HepG2 (cell line): ENCODE measurements around the gene SIRPA. TPM values are rescaled to one million over a fixed set of nuclear protein-coding genes. Genes with fewer than 3 reads are reported as not detected.
A peak's percentile ranks its signal among the peaks of the same experiment; 100 is the strongest.

Experiments
- ATF7-NPFF ChIP-seq: sonication (generic); formaldehyde crosslinking; IDR thresholded peaks from 2 replicates; pipeline ENCODE4 v1.8.1; 2023; ENCODE audit warnings: mild to moderate bottlenecking, low read depth, missing genetic modification reagents, moderate library complexity
- CHD4 ChIP-seq: fragments of 200-600 bp; sonication (generic); IDR thresholded peaks from 2 replicates; pipeline ENCODE4 v1.7.0; 2017; ENCODE audit warnings: mild to moderate bottlenecking, low read length, borderline replicate concordance
- E2F1 ChIP-seq: sonication (generic); formaldehyde crosslinking; IDR thresholded peaks from 2 replicates; pipeline ENCODE4 v1.5.0; 2020; ENCODE audit warnings: missing genetic modification reagents
- FOXK1 ChIP-seq: sonication (generic); formaldehyde crosslinking; IDR thresholded peaks from 2 replicates; pipeline ENCODE4 v1.4.0; 2020; ENCODE audit warnings: low read depth, missing genetic modification reagents, borderline replicate concordance
- GABPB1 ChIP-seq: IDR thresholded peaks from 2 replicates; pipeline ENCODE4 v1.6.1; 2016; ENCODE audit warnings: mild to moderate bottlenecking, missing genetic modification reagents, moderate library complexity, missing compliant biosample characterization
- GLMP ChIP-seq: sonication (generic); formaldehyde crosslinking; IDR thresholded peaks from 2 replicates; pipeline ENCODE4 v1.9.0; 2021; ENCODE audit warnings: missing genetic modification reagents, mild to moderate bottlenecking, borderline replicate concordance
- HMGXB3 ChIP-seq: sonication (generic); formaldehyde crosslinking; IDR thresholded peaks from 2 replicates; pipeline ENCODE4 v1.4.0; 2020; ENCODE audit warnings: missing genetic modification reagents, borderline replicate concordance
- KDM5B ChIP-seq: sonication (generic); formaldehyde crosslinking; IDR thresholded peaks from 2 replicates; pipeline ENCODE4 v1.4.0; 2020; ENCODE audit warnings: missing genetic modification reagents, mild to moderate bottlenecking, borderline replicate concordance
- MAF1 ChIP-seq: sonication (generic); formaldehyde crosslinking; IDR thresholded peaks from 2 replicates; pipeline ENCODE4 v1.5.0; 2020; ENCODE audit warnings: missing genetic modification reagents, borderline replicate concordance
- SAFB2 ChIP-seq: sonication (generic); formaldehyde crosslinking; IDR thresholded peaks from 2 replicates; pipeline ENCODE4 v1.5.1; 2020; ENCODE audit warnings: missing genetic modification reagents, low read depth, mild to moderate bottlenecking, borderline replicate concordance
- SRF ChIP-seq: IDR thresholded peaks from 2 replicates; pipeline ENCODE4 v1.6.1; 2011; ENCODE audit warnings: mild to moderate bottlenecking, low read depth, low read length, moderate library complexity
- STAT6 ChIP-seq: sonication (generic); formaldehyde crosslinking; IDR thresholded peaks from 2 replicates; pipeline ENCODE4 v1.4.0; 2020; ENCODE audit warnings: missing genetic modification reagents, mild to moderate bottlenecking, borderline replicate concordance
- SUZ12 ChIP-seq: fragments of 150-350 bp; IDR thresholded peaks from 2 replicates; pipeline ENCODE4 v1.6.1; 2014; ENCODE audit warnings: low read depth, low read length
- TGIF2 ChIP-seq: IDR thresholded peaks from 2 replicates; pipeline ENCODE4 v1.6.1; 2016; ENCODE audit warnings: control low read depth, missing compliant biosample characterization
- ZKSCAN8 ChIP-seq: IDR thresholded peaks from 2 replicates; pipeline ENCODE4 v1.6.1; 2016; ENCODE audit warnings: borderline replicate concordance, missing genetic modification reagents, missing compliant biosample characterization
- ZNF121 ChIP-seq: sonication (generic); formaldehyde crosslinking; IDR thresholded peaks from 2 replicates; pipeline ENCODE4 v1.5.0; 2020; ENCODE audit warnings: mild to moderate bottlenecking, missing genetic modification reagents
- ZNF256 ChIP-seq: sonication (generic); formaldehyde crosslinking; conservative IDR thresholded peaks from 2 replicates; pipeline ENCODE4 v1.4.0; 2020; ENCODE audit warnings: missing genetic modification reagents
- ZNF350 ChIP-seq: sonication (generic); formaldehyde crosslinking; IDR thresholded peaks from 2 replicates; pipeline ENCODE4 v1.4.0; 2020; ENCODE audit warnings: mild to moderate bottlenecking, low read depth, missing genetic modification reagents, borderline replicate concordance
- ZNF781 ChIP-seq: sonication (generic); formaldehyde crosslinking; IDR thresholded peaks from 2 replicates; pipeline ENCODE4 v1.5.1; 2020; ENCODE audit warnings: borderline replicate concordance, mild to moderate bottlenecking, missing genetic modification reagents; ENCODE audit errors: not compliant biosample characterization
- polyA plus RNA-seq, 8 experiments: library from polyadenylated mRNA; depleted of rRNA in 3 of 8; stranded (reverse) in 7 of 8; unstranded in 1 of 8; fragments of >200 nt; fragmentation: Illumina TruSeq in 4 of 8; extraction: Trizol in 4 of 8; gene quantifications; 2 replicates each; pipeline versions ENCODE4 v1.2.1 to v1.2.3, GENCODE V29; 2011 to 2016; ENCODE audit warnings: low read depth in 4 of 8, missing spikeins in 1 of 8, mixed read lengths in 1 of 8; ENCODE audit not compliant: insufficient read depth in 1 of 8
- total RNA-seq, 5 experiments: library from RNA; depleted of rRNA; stranded (reverse); fragments of >200 nt; fragmentation: Illumina TruSeq; extraction: Trizol; gene quantifications; 2 replicates each; pipeline ENCODE4 v1.2.3, GENCODE V29; 2016; ENCODE audit warnings: low read depth in 1 of 5

SIRPA gene
- total and polyA plus RNA-seq, 2 of the 13 experiments (the other 11 are each of a cell fraction or from before 2014, with no cell fraction given): 7.2 to 17.6 TPM

- TF ChIP-seq HMGXB3 (CRISPR knock-in tag) (no peak), SUZ12 (no peak), STAT6 (no peak), TGIF2 (CRISPR knock-in tag) (no peak), KDM5B (no peak), ZNF256 (no peak), ZKSCAN8 (no peak), SRF (peak; percentile 12; the same call in 1 of the 2 replicates), ATF7-NPFF (no peak), ZNF350 (CRISPR knock-in tag) (0 out of 2 replicates have a peak, but pooled peaks have one; percentile 18), SAFB2 (no peak), CHD4 (0 out of 2 replicates have a peak, but pooled peaks have one; percentile 48), GLMP (CRISPR knock-in tag) (no peak), FOXK1 (CRISPR knock-in tag) (no peak), GABPB1 (no peak), MAF1 (CRISPR knock-in tag) (no peak), E2F1 (CRISPR knock-in tag) (no peak), ZNF781 (CRISPR knock-in tag) (no peak), ZNF121 (CRISPR knock-in tag) (no peak)
Observed at GRCh38 chr20:1874450-1875182, 20.6 kb upstream of the SIRPA start (continued).
